ENCODE measurements around the gene LCOR. TPM values are rescaled to one million over a fixed set of nuclear protein-coding genes. Genes with fewer than 3 reads are reported as not detected.

Gene LCOR
- total and polyA plus RNA-seq, 11 donors: 4.3 to 31.4 (median 17.4) TPM

DNA sequence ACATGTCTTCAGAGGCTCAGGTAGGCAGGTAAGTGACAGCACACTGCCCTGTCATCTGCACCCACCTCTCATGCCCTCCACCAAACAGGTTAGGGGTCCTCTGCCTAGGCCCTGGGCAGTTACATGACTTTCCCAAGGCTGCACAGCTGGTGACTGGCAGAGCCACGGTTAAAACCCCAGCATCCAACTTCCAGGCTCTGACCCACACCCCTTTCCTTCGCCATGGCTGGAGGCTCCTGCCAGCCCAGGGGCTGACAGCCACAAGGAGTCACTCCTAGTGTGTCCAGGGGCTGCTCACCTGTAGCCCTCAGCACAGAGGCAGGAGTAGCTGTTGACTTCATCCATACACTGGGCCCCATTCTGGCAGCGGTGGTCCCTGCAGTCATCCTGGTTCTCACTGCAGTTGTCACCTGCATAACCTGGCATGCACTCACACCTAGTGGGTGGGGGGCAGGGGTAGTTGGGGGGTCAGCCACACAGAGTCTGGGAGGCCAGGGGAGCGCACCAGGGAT, 178.7 kb downstream of the LCOR start:
- DNase-seq (no peak), ATAC-seq (peak in 2 of 4 donors; percentile 19 to 32)
- 84 to 96% (median 91%) methylated on average over 2 to 4 of the region's 4 CpGs for WGBS, 4 donors
- H3K27me3 ChIP-seq: no peaks in the 10 kb centered on the region
- H3K4me1 ChIP-seq: peaks cover 0 to 5% (median 0%) of the 10 kb centered on the region in 12 donors
- H3K9me3 ChIP-seq: peaks cover 0 to 24% (median 10%) of the 10 kb centered on the region in 12 donors
- no peak for TF ChIP-seq POLR2A (IDR thresholded peaks at IDR 0.05)
- TF ChIP-seq, protein P1, sequence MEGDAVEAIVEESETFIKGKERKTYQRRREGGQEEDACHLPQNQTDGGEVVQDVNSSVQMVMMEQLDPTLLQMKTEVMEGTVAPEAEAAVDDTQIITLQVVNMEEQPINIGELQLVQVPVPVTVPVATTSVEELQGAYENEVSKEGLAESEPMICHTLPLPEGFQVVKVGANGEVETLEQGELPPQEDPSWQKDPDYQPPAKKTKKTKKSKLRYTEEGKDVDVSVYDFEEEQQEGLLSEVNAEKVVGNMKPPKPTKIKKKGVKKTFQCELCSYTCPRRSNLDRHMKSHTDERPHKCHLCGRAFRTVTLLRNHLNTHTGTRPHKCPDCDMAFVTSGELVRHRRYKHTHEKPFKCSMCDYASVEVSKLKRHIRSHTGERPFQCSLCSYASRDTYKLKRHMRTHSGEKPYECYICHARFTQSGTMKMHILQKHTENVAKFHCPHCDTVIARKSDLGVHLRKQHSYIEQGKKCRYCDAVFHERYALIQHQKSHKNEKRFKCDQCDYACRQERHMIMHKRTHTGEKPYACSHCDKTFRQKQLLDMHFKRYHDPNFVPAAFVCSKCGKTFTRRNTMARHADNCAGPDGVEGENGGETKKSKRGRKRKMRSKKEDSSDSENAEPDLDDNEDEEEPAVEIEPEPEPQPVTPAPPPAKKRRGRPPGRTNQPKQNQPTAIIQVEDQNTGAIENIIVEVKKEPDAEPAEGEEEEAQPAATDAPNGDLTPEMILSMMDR (IDR thresholded peaks at IDR 0.05): no peak
- intact Hi-C loops (cut with DNase I): no loop called here
- H3K27ac ChIP-seq: no peak overlapping the region
- no peaks in the 10 kb centered on the region for H3K36me3 ChIP-seq
- no peak overlapping the region for H3K4me3 ChIP-seq

DNA sequence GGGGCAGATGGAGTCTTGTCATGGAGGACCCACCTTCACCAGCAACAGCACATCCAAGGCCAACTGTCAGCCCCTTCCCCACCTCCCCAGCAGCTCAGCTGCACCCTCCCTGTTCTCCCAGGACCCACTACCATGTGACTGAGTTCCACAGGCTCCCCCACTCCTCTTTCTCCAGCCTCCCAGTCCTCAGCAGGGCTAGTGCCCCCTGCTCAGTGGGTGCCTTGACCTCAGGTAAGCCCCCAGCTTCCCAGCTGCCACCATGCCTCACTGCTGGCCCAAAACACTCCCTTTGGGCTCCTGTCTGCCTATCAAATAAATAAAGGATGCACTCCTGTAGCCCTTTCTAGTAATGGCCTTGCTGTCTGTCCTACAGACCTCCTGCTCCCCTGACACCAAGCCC, 179.3 kb downstream of the LCOR start:
- TF ChIP-seq POLR2A (IDR thresholded peaks at IDR 0.05): no peak
- TF ChIP-seq, protein P1 (IDR thresholded peaks at IDR 0.05): no peak
- Histone ChIP-seq H3K27ac (no peak overlapping the region), H3K27me3 (no peaks in the 10 kb centered on the region), H3K4me3 (no peak overlapping the region), H3K4me1 (peaks cover 0 to 5% (median 0%) of the 10 kb centered on the region in 12 donors), H3K36me3 (no peaks in the 10 kb centered on the region), H3K9me3 (peaks cover 0 to 21% (median 10%) of the 10 kb centered on the region in 12 donors)
- ATAC-seq: peak in 1 of 4 donors; percentile 15
- intact Hi-C loops (cut with DNase I): no loop called here
- no peak for DNase-seq

DNA sequence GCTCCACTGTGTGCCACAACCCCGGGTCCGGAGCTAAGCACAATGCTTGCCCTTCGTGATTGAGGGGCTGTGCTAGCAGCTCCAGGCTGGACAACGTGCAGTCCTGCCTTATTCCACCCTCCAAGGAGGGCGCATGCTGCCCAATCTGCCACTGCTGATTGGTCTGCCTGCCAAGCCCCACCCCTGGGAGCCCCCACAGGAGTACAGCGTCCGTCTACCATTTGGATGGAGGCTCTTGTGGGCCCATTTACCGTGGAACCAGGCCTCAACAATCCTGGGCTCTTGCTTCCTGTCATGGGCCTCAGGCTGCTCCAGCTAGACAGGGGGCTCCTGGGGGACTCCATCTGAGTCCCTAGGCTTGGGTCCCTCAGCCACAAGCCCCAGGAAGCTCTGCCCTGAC, 180.4 kb downstream of the LCOR start:
- intact Hi-C loops (cut with DNase I): no loop called here
- Histone ChIP-seq H3K27ac (no peak overlapping the region), H3K36me3 (no peaks in the 10 kb centered on the region), H3K4me1 (peaks cover 0 to 5% (median 0%) of the 10 kb centered on the region in 12 donors), H3K9me3 (peaks cover 0 to 11% (median 7%) of the 10 kb centered on the region in 12 donors), H3K27me3 (no peaks in the 10 kb centered on the region), H3K4me3 (no peak overlapping the region)
- TF ChIP-seq POLR2A (IDR thresholded peaks at IDR 0.05): no peak
- TF ChIP-seq, protein P1 (IDR thresholded peaks at IDR 0.05): no peak
- WGBS, 4 donors: 84 to 90% (median 90%) methylated on average over 7 to 8 of the region's 8 CpGs
- DNase-seq (no peak), ATAC-seq (no peak)

DNA sequence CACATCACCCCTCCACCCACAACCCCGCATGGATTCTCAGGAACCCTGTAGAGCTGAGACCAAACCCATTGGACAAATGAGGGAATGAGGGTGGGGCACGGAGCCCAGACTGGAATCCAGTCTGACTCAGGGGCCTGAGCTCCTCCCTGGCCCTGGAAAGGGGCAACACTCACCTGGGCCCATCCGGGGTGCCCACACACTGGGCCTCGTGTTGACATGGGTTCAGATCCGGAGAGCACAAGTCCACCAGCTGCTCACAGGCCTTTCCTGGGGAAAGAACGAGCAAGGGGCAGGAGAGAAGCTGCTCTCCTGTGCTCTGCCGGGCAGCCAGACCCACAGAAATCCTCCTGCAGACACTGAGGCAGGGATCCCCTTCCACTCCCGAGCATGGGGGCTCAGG, 181.5 kb downstream of the LCOR start:
- no peak for DNase-seq
- peaks cover 0 to under 1% (median 0%) of the 10 kb centered on the region in 12 donors for H3K9me3 ChIP-seq
- no peak overlapping the region for H3K4me3 ChIP-seq
- WGBS, 4 donors: 85 to 94% (median 89%) methylated on average over 8 of the region's 8 CpGs
- intact Hi-C loops (cut with DNase I): no loop called here
- no peaks in the 10 kb centered on the region for H3K27me3 ChIP-seq
- TF ChIP-seq, protein P1 (IDR thresholded peaks at IDR 0.05): no peak
- no peak for TF ChIP-seq POLR2A (IDR thresholded peaks at IDR 0.05)
- no peaks in the 10 kb centered on the region for H3K36me3 ChIP-seq
- no peak overlapping the region for H3K27ac ChIP-seq
- peaks cover 0 to 5% (median 0%) of the 10 kb centered on the region in 12 donors for H3K4me1 ChIP-seq
- ATAC-seq: no peak

All from heart left ventricle (tissue), 16 donors.